NCI-H187 treated with DMSO at 0.1 percent for 48 hours (cell line): ENCODE results near the gene USP37.
A peak's percentile ranks its signal among the peaks of the same experiment; 100 is the strongest.

Source experiments
- DNase-seq: peaks from one replicate; lab custom pipeline; 2025; lab: John Stamatoyannopoulos, UW

The USP37 gene

GRCh38 chr2:218429911-218430692 lies 138.0 kb downstream of the USP37 start:
- DNase-seq = no peak

- DNase-seq = no peak
Observed at GRCh38 chr2:218428846-218429558, 139.1 kb downstream of the USP37 start.

DNA sequence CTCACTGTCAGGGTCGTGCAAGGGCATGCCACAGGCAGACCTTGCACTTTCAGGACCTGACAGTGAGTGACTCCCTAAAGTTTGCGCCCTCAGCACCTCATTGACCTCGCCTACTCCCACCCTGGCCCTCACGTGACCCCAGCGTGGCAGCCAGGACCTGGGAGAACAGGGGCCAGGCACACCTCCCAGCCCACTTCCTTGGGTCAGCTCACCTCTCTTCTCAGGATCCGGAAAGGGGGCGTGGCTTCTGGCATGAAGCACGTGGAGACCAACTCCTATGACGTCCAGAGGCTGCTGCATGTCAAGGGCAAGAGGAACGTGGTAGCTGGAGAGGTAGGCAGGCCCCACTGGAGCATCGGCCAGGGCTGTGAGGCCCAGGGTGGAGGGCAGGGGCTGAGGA lies 140.4 kb downstream of the USP37 start:
- DNase-seq = no peak

DNA sequence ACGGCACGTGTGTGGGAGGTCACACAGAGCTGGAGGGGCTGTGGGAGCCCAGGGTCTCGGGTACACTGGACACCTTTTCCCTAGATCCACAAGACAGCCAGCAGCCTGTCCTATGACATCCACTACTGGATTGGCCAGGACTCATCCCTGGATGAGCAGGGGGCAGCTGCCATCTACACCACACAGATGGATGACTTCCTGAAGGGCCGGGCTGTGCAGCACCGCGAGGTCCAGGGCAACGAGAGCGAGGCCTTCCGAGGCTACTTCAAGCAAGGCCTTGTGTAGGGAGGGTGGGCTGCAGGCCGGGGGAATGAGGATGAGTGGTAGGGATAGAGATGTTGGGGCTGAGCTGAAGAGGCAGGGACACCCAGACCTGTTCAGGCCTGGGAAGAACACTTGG lies 142.6 kb downstream of the USP37 start:
- DNase-seq = no peak

GRCh38 chr2:218423584-218423983 lies 144.6 kb downstream of the USP37 start:
- DNase-seq = no peak

- no peak for DNase-seq
Observed at GRCh38 chr2:218422403-218423086, 145.6 kb downstream of the USP37 start.

- DNase-seq = no peak
Observed at GRCh38 chr2:218421027-218421426, 147.1 kb downstream of the USP37 start.

DNA sequence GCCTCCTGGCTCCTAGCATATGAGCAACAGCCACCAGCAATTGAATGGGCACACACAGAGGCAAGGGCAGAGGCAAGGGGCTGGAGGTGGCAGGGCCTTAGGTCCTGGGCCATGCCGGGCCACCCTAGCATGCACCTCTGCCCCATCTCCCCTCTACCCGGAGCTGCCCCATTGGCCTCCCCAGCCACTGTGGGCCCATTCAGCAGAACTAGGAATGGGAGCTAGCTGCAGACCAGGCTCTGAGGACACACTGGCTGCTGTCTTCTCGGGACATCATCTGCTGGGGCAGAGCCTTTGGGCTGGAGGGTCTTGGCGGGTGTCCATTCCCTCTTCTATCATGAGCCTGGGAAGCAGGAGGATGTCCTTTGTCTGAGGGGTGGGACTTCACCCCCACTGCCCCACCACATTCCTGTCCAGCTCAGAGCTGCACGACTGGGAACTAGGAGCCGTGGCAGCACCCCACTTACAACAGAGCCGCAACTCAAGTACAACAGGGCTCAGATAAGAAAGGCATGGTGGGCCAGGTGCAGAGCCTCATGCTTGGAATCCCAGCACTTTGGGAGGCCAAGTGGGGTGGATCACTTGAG lies 148.4 kb downstream of the USP37 start:
- no peak for DNase-seq

GRCh38 chr2:218418717-218419458 lies 149.3 kb downstream of the USP37 start, which contains the start of gene VIL1:
Gene VIL1 (plus strand): TSS chr2:218419123. CDS start chr2:218423779, 4,656 bp downstream.
- DNase-seq = peak; percentile 47

GRCh38 chr2:218418321-218418716 lies 149.8 kb downstream of the USP37 start:
- DNase-seq = no peak

GRCh38 chr2:218407717-218408116 lies 160.4 kb downstream of the USP37 start:
- no peak for DNase-seq

GRCh38 chr2:218406949-218407618 lies 161.1 kb downstream of the USP37 start:
- no peak for DNase-seq

DNA sequence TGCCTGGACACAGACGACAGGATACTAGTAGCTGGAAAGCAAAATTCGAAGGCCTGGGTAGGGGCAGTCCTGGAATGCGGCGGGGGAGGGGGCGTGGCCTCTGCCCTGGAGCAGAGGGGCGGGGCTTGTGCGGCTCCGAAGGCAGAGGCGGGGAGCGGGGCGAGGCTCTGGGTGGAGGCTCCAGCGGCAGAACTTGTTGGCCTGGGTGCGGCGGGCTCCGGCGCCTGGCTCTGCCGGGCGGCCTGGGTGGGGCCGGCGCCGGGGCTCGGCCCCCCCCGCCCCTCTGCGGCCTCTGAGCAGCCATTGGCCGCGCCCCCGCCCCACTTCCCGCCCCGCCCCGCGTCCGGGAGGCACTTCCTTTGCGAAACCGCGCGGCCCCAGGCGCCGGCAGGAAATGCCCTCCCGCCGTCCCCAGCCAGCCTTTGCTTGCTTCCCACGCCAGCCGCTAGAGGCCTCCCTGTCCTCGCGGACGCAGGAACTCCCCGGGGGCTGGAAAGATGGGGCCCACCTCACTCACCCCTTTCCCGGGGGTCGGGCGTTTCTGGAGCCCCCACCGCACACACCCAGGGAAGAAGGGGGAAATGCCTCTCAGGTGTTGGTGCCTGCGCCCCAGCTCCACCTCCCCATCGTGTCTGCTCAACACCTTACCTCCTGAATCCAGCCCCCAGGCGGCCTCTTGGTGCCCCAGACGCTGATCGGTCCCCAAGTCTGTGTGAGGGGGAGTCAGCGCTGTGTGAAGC lies 161.8 kb downstream of the USP37 start:
- DNase-seq = peak; percentile 67

DNA sequence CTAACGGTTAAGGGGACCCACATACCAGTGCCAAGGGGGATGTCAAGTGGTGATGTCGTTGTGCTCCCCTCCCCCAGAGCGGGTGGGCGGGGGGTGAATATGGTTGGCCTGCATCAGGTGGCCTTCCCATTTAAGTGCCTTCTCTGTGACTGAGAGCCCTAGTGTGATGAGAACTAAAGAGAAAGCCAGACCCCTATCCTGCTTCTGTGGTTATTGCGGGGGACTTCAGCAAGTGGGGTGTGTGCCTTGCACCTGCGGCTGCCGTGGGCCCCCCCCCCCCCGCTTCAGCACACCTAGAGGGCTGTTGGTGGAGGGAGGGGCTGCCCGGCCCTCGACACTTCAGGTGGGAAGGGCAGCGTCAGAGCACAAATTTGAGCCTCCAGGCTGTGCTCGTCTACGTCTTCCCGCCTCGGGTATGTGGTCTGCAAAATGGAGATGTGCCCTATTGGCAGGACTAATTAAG lies 162.4 kb downstream of the USP37 start:
- no peak for DNase-seq

- no peak for DNase-seq
Observed at GRCh38 chr2:218405086-218405745, 162.9 kb downstream of the USP37 start.

DNA sequence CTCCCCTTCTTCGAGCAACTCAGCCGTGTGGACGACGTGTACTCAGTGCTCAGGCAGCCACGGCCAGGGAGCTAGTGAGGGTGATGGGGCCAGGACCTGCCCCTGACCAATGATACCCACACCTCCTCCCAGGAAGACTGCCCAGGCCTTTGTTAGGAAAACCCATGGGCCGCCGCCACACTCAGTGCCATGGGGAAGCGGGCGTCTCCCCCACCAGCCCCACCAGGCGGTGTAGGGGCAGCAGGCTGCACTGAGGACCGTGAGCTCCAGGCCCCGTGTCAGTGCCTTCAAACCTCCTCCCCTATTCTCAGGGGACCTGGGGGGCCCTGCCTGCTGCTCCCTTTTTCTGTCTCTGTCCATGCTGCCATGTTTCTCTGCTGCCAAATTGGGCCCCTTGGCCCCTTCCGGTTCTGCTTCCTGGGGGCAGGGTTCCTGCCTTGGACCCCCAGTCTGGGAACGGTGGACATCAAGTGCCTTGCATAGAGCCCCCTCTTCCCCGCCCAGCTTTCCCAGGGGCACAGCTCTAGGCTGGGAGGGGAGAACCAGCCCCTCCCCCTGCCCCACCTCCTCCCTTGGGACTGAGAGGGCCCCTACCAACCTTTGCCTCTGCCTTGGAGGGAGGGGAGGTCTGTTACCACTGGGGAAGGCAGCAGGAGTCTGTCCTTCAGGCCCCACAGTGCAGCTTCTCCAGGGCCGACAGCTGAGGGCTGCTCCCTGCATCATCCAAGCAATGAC lies 163.6 kb downstream of the USP37 start:
- DNase-seq = no peak

DNA sequence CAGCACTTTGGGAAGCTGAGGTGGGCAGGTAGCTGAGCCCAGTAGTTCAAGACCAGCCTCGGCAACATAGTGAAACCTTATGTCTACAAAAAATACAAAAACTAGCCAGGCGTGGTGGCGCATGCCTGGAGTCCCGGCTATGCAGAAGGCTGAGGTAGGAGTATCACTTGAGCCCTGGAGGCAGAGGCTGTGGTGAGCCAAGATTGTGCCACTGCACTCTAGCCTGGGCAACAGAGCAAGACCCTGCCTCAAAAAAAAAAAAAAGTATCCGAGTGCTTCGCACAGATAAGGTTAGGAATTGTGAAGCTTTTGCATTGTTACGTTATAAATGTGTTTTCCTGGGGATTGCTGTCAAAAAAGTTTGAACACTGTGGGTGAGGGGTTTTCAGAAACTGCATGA lies 164.3 kb downstream of the USP37 start:
- DNase-seq = no peak

GRCh38 chr2:218402911-218403411 lies 165.2 kb downstream of the USP37 start:
- no peak for DNase-seq

GRCh38 chr2:218402491-218402901 lies 165.7 kb downstream of the USP37 start:
- no peak for DNase-seq
